ENCODE results near the gene TAF5L.

- TF ChIP-seq POLR2A (IDR thresholded peaks at IDR 0.05; ENCODE audit: low read depth, low read length): no peak
- no peak for TF ChIP-seq TAF1 (IDR thresholded peaks at IDR 0.05; ENCODE audit: borderline replicate concordance, low read depth, low read length)
- no peak for TF ChIP-seq POLR2AphosphoS5 (IDR thresholded peaks at IDR 0.05; ENCODE audit: low read depth, low read length)
Observed at GRCh38 chr1:229627003-229627402, 1.1 kb upstream of the TAF5L start.
